Measurements from ENCODE around the gene TRA2B.

Gene TRA2B

DNA sequence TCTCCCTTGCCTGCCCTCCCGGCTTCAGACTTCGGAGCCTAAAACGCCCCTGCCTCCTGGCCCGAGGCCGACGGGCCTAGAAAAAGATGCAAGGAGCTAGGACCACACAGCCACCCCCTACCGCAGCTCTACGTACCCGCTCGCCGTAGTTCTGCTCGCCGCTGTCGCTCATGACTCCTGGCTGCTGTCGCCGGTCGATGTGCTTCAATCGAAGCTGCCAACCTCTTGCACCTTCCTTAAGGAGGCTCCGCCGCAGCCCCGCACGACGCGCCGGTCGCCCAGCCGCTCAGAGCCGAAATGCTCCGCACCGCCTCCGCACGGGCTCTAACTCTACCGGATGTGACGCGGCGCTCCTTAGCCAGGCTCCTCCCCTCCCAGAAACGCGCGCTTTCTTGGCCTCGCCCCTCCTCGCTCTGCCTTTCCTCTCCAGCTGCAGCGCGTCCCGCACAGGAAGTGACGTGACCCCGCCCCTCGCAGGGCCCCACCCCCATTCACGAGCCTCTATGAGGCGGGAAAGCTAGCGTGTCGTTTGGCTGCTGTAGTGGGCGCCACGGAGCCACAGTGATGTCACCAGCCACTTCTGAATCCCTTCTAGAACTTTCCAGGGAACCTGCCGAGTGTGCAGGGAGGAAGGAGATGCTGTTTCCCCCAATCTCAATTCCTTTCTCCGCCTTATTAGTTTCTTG lies at the start of gene TRA2B:
TRA2B (minus strand) TSS at position 326 of the 686 bp plus-strand sequence; CDS start at position 172, 154 bp downstream.
- peak; percentile 95 for DNase-seq

DNA sequence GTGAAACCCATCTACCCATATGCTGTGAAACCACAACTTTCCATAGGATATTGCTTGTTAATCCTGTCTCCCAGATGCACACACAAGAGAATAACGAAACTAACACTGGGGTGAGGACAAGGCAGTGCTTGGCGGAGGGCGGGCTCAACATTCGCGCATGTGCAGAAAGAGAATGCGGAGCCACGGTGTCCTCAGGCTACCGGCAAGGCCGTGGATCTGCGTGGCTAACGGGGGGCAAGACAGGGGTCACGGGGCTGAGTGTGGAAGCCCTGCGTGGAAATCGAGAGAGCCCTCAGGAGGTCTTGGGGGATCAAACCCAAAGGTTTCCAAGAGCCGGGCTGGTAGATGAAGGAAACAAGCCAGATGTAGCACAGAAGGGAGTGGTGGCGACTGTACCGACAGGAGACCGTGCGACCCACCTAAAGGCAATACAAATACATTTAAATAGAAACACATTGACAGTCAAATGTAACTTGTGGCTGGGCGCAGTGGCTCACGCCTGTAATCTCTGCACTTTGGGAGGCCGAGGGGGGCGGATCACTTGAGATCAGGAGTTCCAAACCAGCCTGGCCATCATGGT lies 48.5 kb upstream of the TRA2B start:
- DNase-seq, result no peak

DNA sequence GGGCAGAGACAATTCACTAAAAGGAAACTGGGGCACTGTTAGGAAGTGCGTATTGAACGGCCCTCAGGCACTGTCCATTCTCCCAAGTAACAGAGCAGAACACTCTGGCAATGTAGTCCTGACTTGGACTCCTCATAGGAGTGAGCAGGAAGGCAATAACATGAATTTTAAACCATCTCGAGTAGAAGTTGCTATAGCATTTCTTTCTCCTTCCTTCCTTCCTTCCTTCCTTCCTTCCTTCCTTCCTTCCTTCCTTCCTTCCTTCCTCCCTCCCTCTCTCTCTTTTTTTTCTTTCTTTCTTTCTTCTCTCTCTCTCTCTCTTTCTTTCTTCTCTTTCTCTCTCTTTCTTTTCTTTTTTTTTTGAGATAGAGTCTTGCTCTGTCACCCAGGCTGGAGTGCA lies 46.4 kb upstream of the TRA2B start:
- no peak for DNase-seq

DNA sequence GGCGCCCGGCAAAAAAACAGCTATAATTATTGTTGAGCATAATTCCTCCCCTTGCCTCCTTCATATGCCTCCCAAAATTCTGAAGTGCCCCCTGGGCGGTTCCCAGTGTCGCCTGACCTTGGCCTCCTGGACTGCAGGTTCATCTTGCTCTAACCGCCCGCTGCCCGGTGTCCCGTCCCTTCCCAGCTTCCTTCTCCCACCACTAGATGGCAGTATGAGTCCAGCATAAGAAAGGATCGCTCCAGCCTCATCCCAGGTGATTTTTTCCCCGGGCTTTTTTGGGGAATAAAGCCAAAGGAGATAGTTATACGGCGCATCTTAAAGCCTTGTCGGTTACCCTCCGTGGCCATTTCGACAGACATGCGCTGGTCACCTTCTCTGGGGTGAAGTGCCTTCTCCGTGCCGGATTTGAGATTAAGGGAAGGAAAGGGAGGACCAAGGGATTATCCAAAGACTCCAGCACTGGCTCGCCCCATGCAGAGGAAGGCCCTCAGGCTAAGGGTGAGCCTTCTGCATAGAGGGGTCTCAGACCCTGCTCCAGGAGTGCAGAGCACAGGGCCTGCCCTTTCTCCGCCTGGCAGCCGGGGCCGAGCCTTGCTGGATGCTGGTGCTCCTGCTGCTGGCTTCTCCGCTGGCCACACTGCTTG lies 45.8 kb upstream of the TRA2B start:
- peak; percentile 70 for DNase-seq

DNA sequence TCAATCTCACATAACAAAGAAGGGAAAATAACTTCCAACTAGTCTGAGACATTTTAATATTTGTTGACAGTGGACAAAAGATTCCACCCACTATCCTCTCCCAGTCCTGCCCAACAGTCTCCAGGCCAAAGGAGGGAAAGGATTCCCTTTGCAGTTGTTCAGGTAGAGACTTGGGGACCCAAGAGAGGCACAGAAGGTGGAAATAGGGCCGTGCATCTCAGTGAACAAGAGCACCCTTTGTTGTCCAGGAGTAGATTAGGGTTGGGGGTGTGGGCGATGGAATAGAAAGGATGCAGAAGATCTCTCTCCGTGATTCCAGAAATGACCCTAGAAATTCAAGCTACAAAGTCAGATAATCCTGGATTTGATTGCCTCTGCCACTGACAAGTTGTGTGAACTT lies 44.8 kb upstream of the TRA2B start:
- DNase-seq, result no peak

DNA sequence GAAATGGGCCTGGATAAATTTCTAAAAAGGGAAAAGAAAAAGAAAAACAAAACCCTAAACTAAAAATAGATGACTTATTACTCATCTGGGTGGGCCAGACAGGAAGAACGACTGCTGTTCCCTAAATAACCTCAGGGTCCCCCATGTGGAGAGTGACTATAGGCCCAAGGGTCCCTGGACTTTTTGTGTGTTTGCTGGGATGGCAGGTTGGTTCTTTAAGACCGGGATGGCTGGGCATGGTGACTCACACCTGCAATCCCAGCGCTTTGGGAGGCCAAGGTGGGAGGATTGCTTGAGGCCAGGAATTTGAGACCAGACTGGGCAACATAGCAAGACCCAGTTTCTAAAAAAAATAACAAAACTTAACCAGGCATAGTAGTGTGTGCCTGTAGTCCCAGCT lies 43.8 kb upstream of the TRA2B start:
- DNase-seq, result no peak

DNA sequence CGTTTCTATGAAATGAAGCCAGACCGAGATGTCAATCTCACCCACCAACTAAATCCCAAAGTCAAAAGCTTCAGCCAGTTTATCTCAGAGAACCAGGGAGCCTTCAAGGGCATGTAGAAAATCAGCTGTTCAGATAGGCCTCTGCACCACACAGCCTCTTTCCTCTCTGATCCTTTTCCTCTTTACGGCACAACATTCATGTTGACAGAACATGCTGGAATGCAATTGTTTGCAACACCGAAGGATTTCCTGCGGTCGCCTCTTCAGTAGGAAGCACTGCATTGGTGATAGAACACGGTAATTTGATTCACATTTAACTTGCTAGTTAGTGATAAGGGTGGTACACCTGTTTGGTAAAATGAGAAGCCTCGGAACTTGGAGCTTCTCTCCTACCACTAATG lies 41.9 kb upstream of the TRA2B start:
- no peak for DNase-seq

DNA sequence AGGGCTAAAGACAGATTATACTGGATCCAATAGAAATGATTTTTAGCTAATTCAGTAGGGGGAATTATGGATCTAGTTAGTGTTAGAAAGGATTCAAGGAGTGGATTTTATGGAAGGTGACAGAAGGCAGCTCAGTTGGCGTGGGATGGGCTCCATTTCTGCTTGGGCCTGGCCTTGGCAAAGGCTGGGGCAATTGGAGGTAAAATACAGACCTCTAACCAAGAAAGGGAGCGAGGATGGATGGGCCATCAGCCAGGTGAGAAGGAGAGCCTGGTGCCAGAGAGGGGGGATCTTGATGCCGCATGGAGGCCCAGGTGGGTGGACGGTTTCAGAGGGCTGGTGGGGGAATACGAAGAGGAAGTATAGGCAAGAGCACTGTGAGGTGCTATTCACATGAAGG lies 40.7 kb upstream of the TRA2B start:
- DNase-seq, result no peak

DNA sequence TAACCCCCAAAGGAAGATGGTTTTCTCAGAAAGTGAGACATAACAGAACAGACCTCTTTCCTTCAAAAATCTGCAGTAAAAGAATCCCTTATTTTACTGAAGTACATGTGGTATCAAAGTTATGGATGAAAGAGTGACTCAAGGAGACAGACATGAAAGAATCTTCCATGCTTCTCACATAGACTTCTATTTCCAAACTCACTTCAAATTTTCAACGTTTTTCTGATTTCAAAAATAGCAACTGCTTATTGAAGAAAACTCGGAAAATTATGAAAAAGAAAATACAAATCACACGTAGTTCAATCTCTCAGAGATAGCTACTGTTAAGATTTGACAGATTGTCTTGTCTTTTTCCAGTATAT lies 39.8 kb upstream of the TRA2B start:
- no peak for DNase-seq

DNA sequence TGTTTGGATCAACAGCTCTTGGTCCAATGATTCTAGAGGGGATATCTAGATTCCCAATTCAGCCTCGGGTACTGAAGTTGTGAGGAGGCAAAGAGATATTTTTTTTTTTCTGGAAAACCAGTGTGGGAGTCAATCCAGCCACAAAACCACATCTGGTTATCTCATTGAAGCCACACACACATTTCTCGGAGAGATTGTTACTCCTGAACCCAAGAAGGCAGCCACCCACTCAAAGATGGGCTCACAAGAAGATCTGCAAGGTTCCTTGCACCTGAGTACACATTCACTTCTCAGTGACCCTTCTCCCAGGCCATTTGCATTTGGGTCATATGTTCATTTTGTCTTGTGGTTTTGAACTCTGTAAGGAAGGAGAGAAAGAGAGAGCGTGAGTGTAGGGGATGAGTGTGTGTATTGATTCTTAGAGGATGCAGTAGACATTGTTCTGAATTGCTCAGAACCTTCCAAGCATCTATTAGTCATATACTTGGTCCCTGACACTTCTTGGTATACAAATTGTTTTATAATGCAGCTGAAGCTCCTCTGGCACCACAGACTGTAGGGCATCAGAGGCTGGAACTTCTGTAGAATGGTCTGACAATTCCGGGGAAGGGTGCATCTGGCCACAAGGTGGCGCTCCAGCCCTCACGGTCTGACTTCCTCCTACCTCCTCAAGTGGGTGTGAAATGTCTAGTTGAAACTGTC lies 39.3 kb upstream of the TRA2B start:
- peak; percentile 30 for DNase-seq

DNA sequence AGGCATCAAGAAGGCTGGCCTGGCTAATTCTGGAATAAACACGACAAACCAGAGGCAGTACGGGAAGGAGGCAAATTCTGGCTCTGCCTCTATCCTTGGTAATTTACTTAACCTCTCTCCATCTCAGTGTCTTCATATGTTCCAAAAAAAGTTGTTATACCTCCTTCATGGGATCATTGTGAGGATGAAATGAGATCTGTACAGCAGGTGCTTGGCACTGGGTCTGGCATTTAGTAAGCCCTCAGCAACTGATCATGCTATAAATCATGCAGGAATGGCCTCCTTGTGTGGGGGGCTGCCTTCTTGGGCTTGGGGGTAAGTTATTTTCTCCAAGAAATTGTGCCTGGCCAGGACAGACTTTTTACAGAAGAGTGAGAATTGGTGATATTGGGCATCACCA lies 38.3 kb upstream of the TRA2B start:
- no peak for DNase-seq

DNA sequence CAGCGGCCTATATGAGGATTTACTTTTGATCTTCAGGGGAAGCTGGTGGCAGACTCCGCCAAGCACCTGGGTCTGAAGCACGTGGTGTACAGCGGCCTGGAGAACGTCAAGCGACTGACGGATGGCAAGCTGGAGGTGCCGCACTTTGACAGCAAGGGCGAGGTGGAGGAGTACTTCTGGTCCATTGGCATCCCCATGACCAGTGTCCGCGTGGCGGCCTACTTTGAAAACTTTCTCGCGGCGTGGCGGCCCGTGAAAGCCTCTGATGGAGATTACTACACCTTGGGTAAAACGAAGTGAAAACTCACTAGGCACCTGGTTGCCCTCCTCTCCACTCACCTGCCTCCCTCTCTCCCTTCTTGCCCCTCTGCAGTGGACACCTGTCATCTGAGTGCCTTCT lies 33.8 kb upstream of the TRA2B start:
- DNase-seq, result no peak

DNA sequence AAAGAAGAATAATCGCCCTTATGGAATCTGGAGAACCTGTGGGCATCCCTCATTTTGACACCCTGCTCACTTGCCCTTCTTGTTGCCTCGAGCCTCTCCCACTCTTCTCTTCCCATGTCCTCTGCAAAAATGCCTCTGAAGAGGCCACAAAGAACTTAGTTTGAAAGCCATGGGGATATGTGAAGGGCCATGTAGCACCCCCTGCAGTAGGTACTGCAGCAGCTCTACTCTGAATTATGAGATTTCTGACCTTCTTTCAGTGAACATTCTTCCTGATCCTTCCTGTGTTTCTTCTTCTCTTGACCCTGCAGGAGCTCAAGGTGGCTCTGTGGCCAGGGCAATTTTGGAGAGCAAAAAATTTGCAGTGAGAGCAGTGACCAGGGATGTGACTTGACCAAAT lies 30.4 kb upstream of the TRA2B start:
- no peak for DNase-seq

DNA sequence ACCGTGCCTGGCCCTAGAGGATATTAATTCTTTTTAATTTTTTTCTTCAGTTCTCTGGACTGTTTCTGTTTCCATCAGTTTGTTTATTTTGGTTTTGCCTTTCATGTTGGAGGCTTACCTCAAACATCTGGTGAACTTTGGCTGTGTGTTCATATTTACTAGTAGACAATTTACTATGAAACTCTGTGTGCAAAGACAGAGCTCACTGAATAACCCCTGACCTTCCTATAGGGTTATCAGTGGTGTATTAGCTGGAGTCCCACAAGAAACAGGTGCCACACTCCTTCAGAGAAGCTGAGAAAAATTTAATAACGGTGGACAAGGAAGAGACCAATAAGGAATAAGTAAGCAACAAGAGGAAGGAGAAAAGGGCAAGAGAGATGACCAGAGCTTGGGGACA lies 28.8 kb upstream of the TRA2B start:
- no peak for DNase-seq

DNA sequence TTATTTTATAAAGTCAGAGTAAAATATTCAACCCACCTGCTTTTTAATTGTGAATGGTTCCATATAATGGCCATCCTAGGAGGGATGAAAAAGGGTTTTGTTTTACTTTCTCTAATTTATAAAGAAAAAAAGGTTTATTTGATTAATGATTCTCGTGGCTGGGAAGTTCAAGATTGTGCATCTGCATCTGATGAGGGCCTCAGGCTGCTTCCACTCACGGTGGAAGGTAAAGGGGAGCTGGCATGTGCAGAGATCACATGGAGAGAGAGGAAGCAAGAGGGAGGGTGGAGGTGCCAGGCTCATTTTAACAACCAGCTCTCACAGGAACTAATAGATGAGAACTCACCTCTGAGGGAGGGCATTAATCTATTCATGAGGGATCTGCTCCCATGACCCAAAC lies 27.7 kb upstream of the TRA2B start:
- no peak for DNase-seq

DNA sequence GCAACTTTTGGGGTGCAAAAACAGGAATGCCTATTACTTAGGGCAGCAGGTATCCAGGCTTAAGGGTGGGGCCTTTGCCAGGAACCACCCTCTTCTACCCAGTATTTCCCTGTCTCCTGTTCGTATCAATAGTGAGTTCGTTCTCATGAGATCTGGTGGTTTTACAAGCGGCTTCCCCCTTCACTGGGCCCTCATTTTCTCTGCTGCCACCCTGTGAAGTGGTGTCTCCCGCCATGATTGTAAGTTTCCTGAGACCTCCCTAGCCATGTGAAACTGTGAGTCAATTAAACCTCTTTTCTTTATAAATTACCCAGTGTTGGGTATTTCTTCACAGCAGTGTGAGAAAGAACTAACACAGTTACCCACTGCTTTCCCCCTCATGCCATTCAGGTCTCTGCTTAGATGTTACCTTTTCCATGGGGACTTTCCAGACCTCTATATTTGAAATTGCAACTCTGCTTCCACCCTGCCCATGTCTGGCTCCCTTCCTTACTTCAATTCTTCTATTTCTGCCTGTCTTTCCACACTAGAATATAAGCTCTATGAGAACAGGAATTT lies 23.9 kb upstream of the TRA2B start:
- DNase-seq, result no peak

DNA sequence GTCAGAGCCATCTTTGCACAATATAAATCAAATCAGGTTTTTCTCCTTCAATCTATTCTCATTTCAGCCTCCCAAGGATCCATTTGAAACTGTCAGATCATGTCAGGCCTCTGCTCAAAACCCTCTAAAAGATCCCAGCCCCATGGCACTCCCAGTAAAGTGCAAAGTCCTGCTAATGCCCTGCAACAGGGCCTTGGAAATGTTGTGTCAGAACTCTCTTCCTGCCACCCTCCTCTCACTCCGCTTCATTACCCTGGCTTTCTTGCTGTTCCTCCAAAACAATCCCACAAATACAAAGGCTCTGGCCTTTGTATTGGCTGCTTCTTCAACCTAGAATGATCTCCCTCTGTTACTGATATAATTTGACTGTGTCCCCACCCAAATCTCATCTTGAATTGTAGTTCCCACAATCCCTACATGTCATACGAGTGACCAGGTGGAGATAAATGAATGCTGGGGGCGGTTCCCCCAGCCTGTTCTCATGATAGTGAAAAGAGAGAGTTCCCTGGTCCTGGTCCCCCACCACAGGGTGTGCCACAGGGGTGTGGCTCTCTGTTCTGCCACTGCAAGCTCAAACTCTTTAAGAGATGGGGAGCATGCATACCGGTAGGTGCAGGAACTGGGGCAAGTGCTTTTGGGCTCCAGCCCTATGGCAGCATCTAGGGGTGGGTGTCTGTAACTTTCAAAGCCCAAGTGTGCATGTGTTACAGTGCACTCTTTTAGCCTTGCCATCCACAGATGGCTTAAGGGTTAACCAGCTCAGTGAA lies 22.9 kb upstream of the TRA2B start:
- DNase-seq, result no peak

DNA sequence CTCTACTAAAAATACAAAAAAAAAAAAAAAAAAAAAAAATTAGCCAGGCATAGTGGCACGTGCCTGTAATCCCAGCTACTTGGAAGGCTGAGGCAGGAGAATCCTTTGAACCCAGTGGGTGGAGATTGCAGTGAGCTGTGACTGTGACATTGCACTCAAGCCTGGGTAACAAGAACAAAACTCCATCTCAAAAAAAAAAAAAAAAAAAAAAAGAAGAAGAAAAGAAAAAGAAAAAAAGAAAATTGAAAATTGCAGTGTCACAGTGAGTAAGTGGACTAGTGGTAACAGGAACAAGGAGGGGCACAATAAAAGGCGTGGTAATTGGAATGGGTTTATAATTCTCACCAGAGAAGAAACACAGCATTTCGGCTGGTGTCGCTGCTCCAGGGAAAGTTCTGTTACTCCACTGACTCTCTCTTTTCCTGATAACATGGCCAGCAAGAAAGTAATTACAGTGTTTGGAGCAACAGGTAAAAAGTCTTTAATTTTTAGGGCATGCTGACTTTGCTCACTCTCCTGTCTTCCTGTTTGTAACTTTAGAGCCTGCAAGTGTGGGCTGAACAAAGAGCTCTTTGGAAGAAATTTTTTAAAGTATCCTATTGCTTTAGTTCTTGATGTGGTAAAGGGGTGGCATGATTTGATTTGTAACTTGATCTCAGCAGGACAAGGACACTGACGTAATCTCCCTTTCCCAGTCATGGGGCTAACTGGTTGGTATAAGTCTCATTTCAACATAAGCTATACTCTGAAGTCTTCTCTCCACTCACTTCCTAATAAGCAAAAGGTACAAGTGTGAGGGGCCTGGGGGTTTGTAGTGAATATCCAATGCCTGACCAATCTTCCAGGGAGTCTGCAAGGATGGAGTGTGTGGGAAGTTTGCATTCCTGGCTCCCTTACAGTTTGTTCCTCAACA lies 22.1 kb upstream of the TRA2B start:
- DNase-seq, result no peak

DNA sequence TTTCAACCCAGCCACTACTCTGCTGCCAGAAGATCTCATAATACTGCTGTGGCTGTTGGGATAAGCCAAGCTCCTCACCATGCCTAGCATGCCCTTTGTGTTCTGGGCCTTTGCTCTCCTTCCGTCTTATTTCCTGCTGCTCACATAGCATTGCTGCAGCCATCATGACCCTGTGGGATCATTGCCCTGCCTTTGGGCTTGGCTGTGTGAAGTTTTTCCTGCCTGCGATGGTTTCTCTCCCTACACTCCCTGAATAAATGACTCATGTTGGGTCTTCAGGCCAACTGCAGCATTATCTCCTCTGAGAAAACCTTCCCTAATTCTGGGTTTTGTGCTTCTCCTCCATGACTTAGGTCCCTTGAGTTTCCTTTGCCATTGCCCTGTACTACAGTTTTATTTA lies 20.8 kb upstream of the TRA2B start:
- no peak for DNase-seq

DNA sequence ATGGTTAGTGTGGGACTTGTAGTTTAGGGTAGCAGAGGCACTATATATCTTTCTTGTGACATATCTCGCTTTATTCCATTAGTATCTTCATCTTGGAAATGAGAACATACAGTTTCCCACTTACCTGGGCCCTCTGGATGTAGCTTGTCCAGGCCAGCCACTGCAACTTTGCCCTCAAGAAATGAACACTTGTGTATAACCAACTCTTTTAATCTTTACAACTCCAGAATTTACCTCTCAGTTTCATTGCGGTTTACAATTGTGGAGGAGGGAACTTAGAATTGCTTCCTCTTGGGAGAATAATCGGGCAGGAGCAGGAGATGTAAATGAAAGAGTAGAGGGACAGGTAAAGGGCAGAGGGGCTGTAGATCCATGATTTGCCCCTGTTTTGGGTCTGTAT lies 18.4 kb upstream of the TRA2B start:
- DNase-seq, result no peak

DNA sequence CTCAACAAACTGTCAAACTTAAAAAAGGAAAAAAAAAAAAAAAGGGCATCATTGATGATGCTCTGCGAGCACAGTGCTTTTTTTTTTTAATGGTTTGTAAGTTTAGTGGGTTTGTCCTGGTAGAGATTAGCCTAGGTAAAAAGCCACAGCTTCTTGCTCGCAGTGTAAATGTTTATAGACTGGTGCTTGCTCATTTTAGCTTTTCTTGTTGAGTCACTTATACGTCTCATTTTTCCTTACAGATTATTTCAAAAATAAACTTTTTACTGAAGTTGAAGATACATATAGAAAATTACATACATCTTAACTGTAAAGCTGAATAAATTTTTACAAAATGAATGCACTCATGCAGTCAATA lies 16.5 kb upstream of the TRA2B start:
- DNase-seq, result no peak

DNA sequence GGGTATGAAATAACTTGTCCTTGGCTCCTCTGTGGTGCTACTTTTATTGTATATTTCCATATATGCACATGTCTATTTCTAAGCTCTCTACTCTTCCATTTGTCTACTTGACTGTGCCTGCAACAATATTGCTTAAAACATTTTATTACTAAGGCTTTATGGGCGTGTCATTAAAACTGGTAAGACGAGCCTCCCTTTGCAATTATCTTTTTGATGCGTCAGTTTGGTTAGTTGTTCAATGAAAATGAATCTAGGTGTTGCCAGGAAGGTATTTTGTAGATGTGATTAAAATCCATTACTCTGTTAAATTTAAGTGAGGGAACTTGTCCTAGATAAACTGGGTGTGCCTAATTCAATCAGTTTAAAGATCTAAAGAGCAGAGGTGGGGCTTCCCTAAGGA lies 12.9 kb upstream of the TRA2B start:
- no peak for DNase-seq
